ENCODE results near the gene LRFN2.

Gene LRFN2

GRCh38 chr6:40489798-40490197, 97.4 kb downstream of the LRFN2 start:
- TF ChIP-seq ZFX (IDR thresholded peaks at IDR 0.05; ENCODE audit: borderline replicate concordance) (no peak), CTCF (IDR thresholded peaks at IDR 0.05) (no peak)
- no peak overlapping the region for H3K27ac ChIP-seq

- no peak for TF ChIP-seq CTCF (IDR thresholded peaks at IDR 0.05)
- TF ChIP-seq ZFX (IDR thresholded peaks at IDR 0.05; ENCODE audit: borderline replicate concordance): no peak
- no peak overlapping the region for H3K27ac ChIP-seq
These were observed 100.6 kb downstream of the LRFN2 start for GRCh38 chr6:40486576-40486975.

- no peak overlapping the region for H3K27ac ChIP-seq
- TF ChIP-seq CTCF (IDR thresholded peaks at IDR 0.05) (no peak), ZFX (IDR thresholded peaks at IDR 0.05; ENCODE audit: borderline replicate concordance) (no peak)
These were observed 101.4 kb downstream of the LRFN2 start for GRCh38 chr6:40485795-40486194.

- no peak for TF ChIP-seq CTCF (IDR thresholded peaks at IDR 0.05)
- no peak for TF ChIP-seq ZFX (IDR thresholded peaks at IDR 0.05; ENCODE audit: borderline replicate concordance)
- no peak overlapping the region for H3K27ac ChIP-seq
These were observed 101.9 kb downstream of the LRFN2 start for GRCh38 chr6:40485300-40485699.

GRCh38 chr6:40484066-40484465, 103.1 kb downstream of the LRFN2 start:
- no peak overlapping the region for H3K27ac ChIP-seq
- TF ChIP-seq CTCF (IDR thresholded peaks at IDR 0.05) (no peak), ZFX (IDR thresholded peaks at IDR 0.05; ENCODE audit: borderline replicate concordance) (no peak)

- TF ChIP-seq ZFX (IDR thresholded peaks at IDR 0.05; ENCODE audit: borderline replicate concordance) (no peak), CTCF (IDR thresholded peaks at IDR 0.05) (no peak)
These were observed 104.6 kb downstream of the LRFN2 start for GRCh38 chr6:40482532-40482931.

GRCh38 chr6:40480678-40481077, 106.5 kb downstream of the LRFN2 start:
- TF ChIP-seq ZFX (IDR thresholded peaks at IDR 0.05; ENCODE audit: borderline replicate concordance): no peak
- no peak for TF ChIP-seq CTCF (IDR thresholded peaks at IDR 0.05)
- no peak overlapping the region for H3K27ac ChIP-seq

More at GRCh38 chr6:40482532-40482931, 104.6 kb downstream of the LRFN2 start:
- no peak overlapping the region for H3K27ac ChIP-seq

Data from 22Rv1 (cell line).